Mononuclear cell (primary cell): Measurements from ENCODE around the gene AUTS2. TPM values are rescaled to one million over a fixed set of nuclear protein-coding genes. Genes with fewer than 3 reads are reported as not detected.
"Not testable (repeated sequence)": the region's sequence is repeated elsewhere in the genome, so short reads cannot be mapped to it uniquely, and the experiment has no call there.

Experiments used
- H3K27me3 ChIP-seq: 2 replicates; pipeline ENCODE4 v1.6.0; 2011; ENCODE audit warnings: low read length, control low read depth; ENCODE audit not compliant: insufficient read depth
- H3K4me1 ChIP-seq: 2 replicates; pipeline ENCODE4 v1.5.1; 2011; ENCODE audit warnings: mild to moderate bottlenecking, low read length, control low read depth; ENCODE audit not compliant: insufficient read depth
- H3K4me3 ChIP-seq: 2 replicates; pipeline ENCODE4 v1.5.1; 2011; ENCODE audit warnings: mild to moderate bottlenecking, low read length, moderate library complexity
- H3K9me3 ChIP-seq: 2 replicates; pipeline ENCODE4 v1.5.1; 2011; ENCODE audit warnings: low read depth, mild to moderate bottlenecking, control low read depth, low read length
- total RNA-seq: library from RNA; depleted of rRNA; stranded (reverse); fragments of >200 nt; gene quantifications from one replicate; pipeline ENCODE4 v1.2.3, GENCODE V29; 2012

Gene AUTS2
- total RNA-seq, 1 donor, result 16.5 TPM

DNA sequence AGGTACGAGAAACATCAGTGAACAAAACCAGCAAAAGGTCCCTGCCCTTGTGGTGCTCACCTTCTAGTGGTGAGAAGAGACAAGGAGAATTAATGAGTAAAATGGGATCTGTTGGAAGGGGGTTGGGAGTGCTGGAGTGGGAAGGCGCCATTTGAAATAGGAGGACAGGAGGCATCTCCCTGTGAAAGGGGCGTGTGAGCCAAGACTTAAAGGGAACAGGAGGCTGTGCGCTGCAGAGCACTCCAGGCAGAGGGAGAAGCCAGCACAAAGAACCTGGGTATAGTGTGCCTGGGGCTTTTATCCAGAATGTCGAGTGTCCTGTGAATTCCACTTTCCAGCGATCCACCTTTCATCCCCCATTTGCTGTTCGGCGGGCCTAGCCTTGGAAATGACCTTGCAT is 1035.8 kb downstream of the AUTS2 start:
- H3K9me3 ChIP-seq, result no peaks in the 10 kb centered on the region
- H3K4me1 ChIP-seq, result no peaks in the 10 kb centered on the region
- no peak overlapping the region for H3K4me3 ChIP-seq
- H3K27me3 ChIP-seq, result no peaks in the 10 kb centered on the region

- no peaks in the 10 kb centered on the region for H3K4me1 ChIP-seq
- no peaks in the 10 kb centered on the region for H3K9me3 ChIP-seq
- H3K4me3 ChIP-seq, result no peak overlapping the region
- H3K27me3 ChIP-seq, result no peaks in the 10 kb centered on the region
Observed at GRCh38 chr7:70634610-70635068, 1036.4 kb downstream of the AUTS2 start.

- no peaks in the 10 kb centered on the region for H3K9me3 ChIP-seq
- no peaks in the 10 kb centered on the region for H3K4me1 ChIP-seq
- H3K4me3 ChIP-seq, result no peak overlapping the region
- no peaks in the 10 kb centered on the region for H3K27me3 ChIP-seq
Observed at GRCh38 chr7:70635633-70636032, 1037.4 kb downstream of the AUTS2 start.

GRCh38 chr7:70636169-70636568 is 1037.9 kb downstream of the AUTS2 start:
- Histone ChIP-seq H3K27me3 (no peaks in the 10 kb centered on the region), H3K4me1 (no peaks in the 10 kb centered on the region), H3K4me3 (no peak overlapping the region), H3K9me3 (no peaks in the 10 kb centered on the region)

- H3K4me1 ChIP-seq, result no peaks in the 10 kb centered on the region
- H3K9me3 ChIP-seq, result no peaks in the 10 kb centered on the region
- no peaks in the 10 kb centered on the region for H3K27me3 ChIP-seq
- no peak overlapping the region for H3K4me3 ChIP-seq
Observed at GRCh38 chr7:70637726-70638125, 1039.5 kb downstream of the AUTS2 start.

GRCh38 chr7:70638158-70639107 is 1040.2 kb downstream of the AUTS2 start:
- no peaks in the 10 kb centered on the region for H3K9me3 ChIP-seq
- no peaks in the 10 kb centered on the region for H3K27me3 ChIP-seq
- no peaks in the 10 kb centered on the region for H3K4me1 ChIP-seq
- H3K4me3 ChIP-seq, result no peak overlapping the region

DNA sequence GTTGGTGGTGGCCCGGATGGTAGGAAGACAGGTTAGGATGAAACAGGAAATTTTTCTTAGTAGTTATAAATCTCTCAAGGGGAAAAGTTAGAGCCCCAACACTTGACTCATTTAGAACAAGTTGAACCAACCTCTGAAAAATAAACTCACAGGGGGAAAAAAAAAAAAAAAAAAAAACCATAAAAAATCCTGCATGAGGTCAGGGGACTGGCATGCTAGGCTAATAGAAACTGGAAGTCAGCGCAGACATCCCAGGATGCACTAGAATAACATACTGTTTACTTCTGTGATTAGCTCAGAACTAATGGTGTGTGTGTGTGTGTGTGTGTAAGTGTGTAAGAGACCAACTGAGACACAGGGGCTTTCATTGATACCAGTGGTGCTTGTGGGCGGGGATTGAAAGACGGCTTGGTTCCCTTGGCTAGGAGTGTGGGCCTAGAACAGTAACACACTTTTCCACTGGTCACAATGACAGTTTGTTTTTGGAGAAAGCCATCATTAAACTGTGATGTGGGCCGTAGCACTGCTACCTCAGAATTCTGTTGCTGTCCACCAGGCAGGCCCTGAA is 1042.1 kb downstream of the AUTS2 start:
- no peak overlapping the region for H3K4me3 ChIP-seq
- no peaks in the 10 kb centered on the region for H3K4me1 ChIP-seq
- H3K9me3 ChIP-seq, result no peaks in the 10 kb centered on the region
- H3K27me3 ChIP-seq, result no peaks in the 10 kb centered on the region

DNA sequence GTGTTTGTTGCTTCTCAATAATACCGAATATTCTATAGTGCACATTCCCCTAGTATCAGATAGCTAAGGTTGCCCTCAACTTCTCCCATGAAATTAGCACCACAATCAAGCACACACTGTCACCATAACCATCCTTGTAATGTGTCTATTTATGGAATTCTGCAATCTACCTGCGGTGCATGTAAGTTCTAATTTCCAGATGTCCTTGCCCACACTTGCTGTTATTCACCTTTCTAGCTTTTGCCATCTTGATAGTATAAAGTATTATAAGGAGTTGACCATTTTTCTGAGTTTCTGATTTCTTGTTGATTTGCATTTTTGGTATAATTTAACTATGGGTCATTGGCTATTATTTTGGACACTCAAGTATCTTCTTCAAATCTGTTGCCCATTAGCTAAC is 1043.6 kb downstream of the AUTS2 start:
- H3K4me1 ChIP-seq, result no peaks in the 10 kb centered on the region
- H3K27me3 ChIP-seq, result no peaks in the 10 kb centered on the region
- no peak overlapping the region for H3K4me3 ChIP-seq
- no peaks in the 10 kb centered on the region for H3K9me3 ChIP-seq

GRCh38 chr7:70645279-70645678 is 1047.0 kb downstream of the AUTS2 start:
- no peaks in the 10 kb centered on the region for H3K9me3 ChIP-seq

DNA sequence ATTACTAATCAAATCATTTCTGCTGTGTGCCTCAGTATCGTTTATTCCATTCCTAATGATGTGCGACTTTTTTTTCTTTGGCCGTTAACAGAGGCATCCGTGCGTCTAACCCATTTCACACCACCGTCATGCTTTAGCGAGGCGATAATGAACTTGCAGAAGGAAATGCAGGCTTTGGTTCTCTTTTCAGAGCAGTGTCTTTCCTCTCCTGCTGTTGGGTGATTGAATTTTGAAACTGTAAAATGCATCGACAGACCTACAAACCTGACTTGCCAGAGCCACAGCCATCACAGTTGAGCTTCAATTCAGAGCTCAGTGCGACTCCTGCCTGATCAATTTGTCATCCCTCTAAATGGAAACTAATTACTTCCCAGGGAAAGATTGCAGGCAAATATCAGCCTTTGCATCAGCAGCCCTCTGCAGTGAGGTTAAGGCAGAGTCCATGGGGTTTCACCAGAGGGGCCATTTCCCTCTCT is 1047.6 kb downstream of the AUTS2 start:
- H3K4me1 ChIP-seq, result peaks cover 21% of the 10 kb centered on the region
- H3K27me3 ChIP-seq, result no peaks in the 10 kb centered on the region
- no peaks in the 10 kb centered on the region for H3K9me3 ChIP-seq
- H3K4me3 ChIP-seq, result no peak overlapping the region

More at GRCh38 chr7:70645279-70645678, 1047.0 kb downstream of the AUTS2 start:
- H3K4me1 ChIP-seq, result peaks cover 21% of the 10 kb centered on the region
- no peaks in the 10 kb centered on the region for H3K27me3 ChIP-seq
- no peak overlapping the region for H3K4me3 ChIP-seq

GRCh38 chr7:70646536-70647248 is 1048.4 kb downstream of the AUTS2 start:
- H3K9me3 ChIP-seq, result no peaks in the 10 kb centered on the region
- H3K4me3 ChIP-seq, result no peak overlapping the region
- no peaks in the 10 kb centered on the region for H3K27me3 ChIP-seq
- peaks cover 21% of the 10 kb centered on the region for H3K4me1 ChIP-seq

- no peaks in the 10 kb centered on the region for H3K9me3 ChIP-seq
- peaks cover 21% of the 10 kb centered on the region for H3K4me1 ChIP-seq
- no peaks in the 10 kb centered on the region for H3K27me3 ChIP-seq
- no peak overlapping the region for H3K4me3 ChIP-seq
Observed at GRCh38 chr7:70647801-70648498, 1049.7 kb downstream of the AUTS2 start.

DNA sequence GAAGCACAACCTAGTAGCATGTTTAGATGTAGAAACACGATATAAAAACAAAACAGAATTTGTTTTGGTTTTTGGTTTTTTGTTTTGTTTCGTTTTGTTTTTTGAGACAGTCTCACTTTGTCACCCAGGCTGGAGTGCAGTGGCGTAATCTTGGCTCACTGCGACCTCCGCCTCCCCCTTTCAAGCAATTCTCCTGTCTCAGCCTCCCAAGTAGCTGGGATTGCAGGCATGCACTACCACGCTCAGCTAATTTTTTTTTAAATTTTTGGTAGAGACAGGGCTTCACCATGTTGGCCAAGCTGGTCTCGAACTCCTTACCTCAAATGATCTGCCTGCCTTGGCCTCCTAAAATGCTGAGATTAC is 1050.2 kb downstream of the AUTS2 start:
- H3K4me1 ChIP-seq, result peaks cover 21% of the 10 kb centered on the region
- H3K27me3 ChIP-seq, H3K9me3 ChIP-seq, H3K4me3 ChIP-seq: not testable (repeated sequence)

DNA sequence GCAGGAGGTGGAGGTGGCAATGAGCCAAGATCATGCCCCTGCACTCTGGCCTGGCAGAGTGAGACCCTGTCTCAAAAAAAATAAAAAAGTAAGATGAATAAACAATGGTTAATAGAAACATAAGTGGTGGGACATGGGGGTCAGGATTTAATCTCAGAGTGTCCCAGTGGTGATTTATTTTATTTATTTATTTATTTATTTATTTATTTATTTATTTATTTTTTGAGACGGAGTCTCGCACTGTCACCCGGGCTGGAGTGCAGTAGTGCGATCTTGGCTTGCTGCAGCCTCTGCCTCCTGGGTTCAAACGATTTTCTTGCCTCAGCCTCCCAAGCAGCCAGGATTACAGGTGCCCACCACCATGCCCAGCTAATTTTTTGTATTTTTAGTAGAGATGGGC is 1051.0 kb downstream of the AUTS2 start:
- no peaks in the 10 kb centered on the region for H3K9me3 ChIP-seq
- no peak overlapping the region for H3K4me3 ChIP-seq
- peaks cover 21% of the 10 kb centered on the region for H3K4me1 ChIP-seq
- H3K27me3 ChIP-seq, result no peaks in the 10 kb centered on the region

DNA sequence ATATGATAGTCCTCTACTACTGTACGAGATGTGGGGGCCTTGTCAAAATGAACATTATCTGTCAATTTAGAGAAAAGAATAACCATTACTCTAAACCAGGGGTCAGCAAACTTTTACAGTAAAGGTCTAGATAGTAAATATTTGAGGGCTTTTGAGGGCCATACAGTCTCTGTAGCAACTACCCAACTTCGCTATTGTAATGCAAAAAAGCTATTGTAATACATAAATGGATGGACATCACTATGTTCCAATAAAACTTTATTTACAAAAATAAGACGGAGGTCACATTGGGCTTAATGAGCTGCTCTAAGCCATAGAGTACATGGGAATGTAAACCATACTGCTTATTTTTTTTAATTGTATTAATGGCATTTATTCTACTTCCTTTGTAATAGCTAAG is 1055.9 kb downstream of the AUTS2 start:
- Histone ChIP-seq H3K27me3 (no peaks in the 10 kb centered on the region), H3K4me1 (peaks cover 4% of the 10 kb centered on the region), H3K4me3 (no peak overlapping the region), H3K9me3 (no peaks in the 10 kb centered on the region)
